MM.1S (cell line): ENCODE measurements around the gene HMX1.

Experiments
- DNase-seq: peaks from one replicate; pipeline ENCODE4 v3.0.0-alpha.2; 2015
- H2AFZ ChIP-seq: fragments of 300-600 bp; sonication (generic); 2 replicates; pipeline ENCODE4 v1.6.0; 2016; ENCODE audit warnings: antibody characterized with exemption, low read length
- H3F3A ChIP-seq: fragments of 300-600 bp; sonication (generic); 2 replicates; pipeline ENCODE4 v1.6.1; 2016; ENCODE audit warnings: mild to moderate bottlenecking, antibody characterized with exemption, low read length, moderate library complexity, mixed read lengths; ENCODE audit not compliant: insufficient read depth
- H3K27ac ChIP-seq: fragments of 300-600 bp; sonication (generic); 2 replicates; pipeline ENCODE4 v1.5.1; 2016; ENCODE audit warnings: mild to moderate bottlenecking, low read length
- H3K27me3 ChIP-seq: fragments of 300-600 bp; sonication (generic); replicated peaks from 2 replicates; pipeline ENCODE4 v1.6.0; 2016; ENCODE audit warnings: low read length; ENCODE audit not compliant: insufficient read depth
- H3K36me3 ChIP-seq: fragments of 300-600 bp; sonication (generic); replicated peaks from 2 replicates; pipeline ENCODE4 v1.6.1; 2016; ENCODE audit warnings: mild to moderate bottlenecking, low read length, mixed read lengths; ENCODE audit not compliant: insufficient read depth
- H3K4me1 ChIP-seq: fragments of 300-600 bp; sonication (generic); 2 replicates; pipeline ENCODE4 v1.6.1; 2016; ENCODE audit warnings: low read length, mixed read lengths
- H3K4me2 ChIP-seq: fragments of 300-600 bp; sonication (generic); 2 replicates; pipeline ENCODE4 v1.6.0; 2016; ENCODE audit warnings: low read depth, low read length
- H3K4me3 ChIP-seq: fragments of 300-600 bp; sonication (generic); 2 replicates; pipeline ENCODE4 v1.5.1; 2016; ENCODE audit warnings: low read length, mixed read lengths
- H3K79me2 ChIP-seq: fragments of 300-600 bp; sonication (generic); 2 replicates; pipeline ENCODE4 v1.6.1; 2016; ENCODE audit warnings: mixed run types, low read length, mixed read lengths
- H3K9ac ChIP-seq: fragments of 300-600 bp; sonication (generic); 2 replicates; pipeline ENCODE4 v1.6.1; 2016; ENCODE audit warnings: low read length, mixed read lengths
- H3K9me2 ChIP-seq: fragments of 300-600 bp; sonication (generic); replicated peaks from 2 replicates; pipeline ENCODE4 v1.6.1; 2016; ENCODE audit warnings: mild to moderate bottlenecking, low read length, mixed read lengths; ENCODE audit not compliant: insufficient read depth
- H3K9me3 ChIP-seq: fragments of 300-600 bp; sonication (generic); replicated peaks from 2 replicates; pipeline ENCODE4 v1.6.1; 2016; ENCODE audit warnings: mild to moderate bottlenecking, low read length, mixed read lengths; ENCODE audit not compliant: insufficient read depth
- H4K20me1 ChIP-seq: fragments of 300-600 bp; sonication (generic); 2 replicates; pipeline ENCODE4 v1.6.1; 2016; ENCODE audit warnings: mild to moderate bottlenecking, low read length, moderate library complexity, mixed read lengths; ENCODE audit not compliant: insufficient read depth
- CTCF ChIP-seq: fragments of 300-600 bp; sonication (generic); IDR thresholded peaks from 2 replicates; pipeline ENCODE4 v1.5.1; 2016; ENCODE audit warnings: antibody characterized with exemption, low read length, mixed read lengths
- EZH2 ChIP-seq: fragments of 300-600 bp; sonication (generic); optimal IDR thresholded peaks from 2 replicates; pipeline ENCODE3; 2017; ENCODE audit warnings: low read depth, mild to moderate bottlenecking, antibody characterized with exemption, low read length, mixed read lengths
- EZH2phosphoT487 ChIP-seq: fragments of 300-600 bp; sonication (generic); IDR thresholded peaks from 2 replicates; pipeline ENCODE4 v1.6.1; 2018; ENCODE audit warnings: antibody characterized with exemption, low read length

HMX1 gene

GRCh38 chr4:8879574-8879973 lies 7.9 kb upstream of the HMX1 start:
- Histone ChIP-seq H3K9ac (no peak overlapping the region), H3K36me3 (no peaks in the 10 kb centered on the region), H3K4me1 (no peaks in the 10 kb centered on the region), H3K9me2 (no peaks in the 10 kb centered on the region), H4K20me1 (no peaks in the 10 kb centered on the region), H3K27me3 (peaks cover 97% of the 10 kb centered on the region), H3K79me2 (no peaks in the 10 kb centered on the region), H3K4me2 (no peak overlapping the region), H3F3A (no peaks in the 10 kb centered on the region), H3K4me3 (no peak overlapping the region), H2AFZ (no peak overlapping the region), H3K9me3 (no peaks in the 10 kb centered on the region), H3K27ac (no peak overlapping the region)
- no peak for DNase-seq
- no peak for TF ChIP-seq EZH2
- TF ChIP-seq CTCF = no peak
- TF ChIP-seq EZH2phosphoT487 = no peak

- H3K79me2 ChIP-seq = no peaks in the 10 kb centered on the region
- H3K27me3 ChIP-seq = peaks cover 86% of the 10 kb centered on the region
- DNase-seq = no peak
- H3K9me2 ChIP-seq = no peaks in the 10 kb centered on the region
- TF ChIP-seq EZH2 = no peak
- no peak for TF ChIP-seq EZH2phosphoT487
- no peak for TF ChIP-seq CTCF
- H3K9me3 ChIP-seq = no peaks in the 10 kb centered on the region
- no peak overlapping the region for H3K4me3 ChIP-seq
- H2AFZ ChIP-seq = no peak overlapping the region
- no peak overlapping the region for H3K27ac ChIP-seq
- H4K20me1 ChIP-seq = no peaks in the 10 kb centered on the region
- no peaks in the 10 kb centered on the region for H3F3A ChIP-seq
- no peaks in the 10 kb centered on the region for H3K4me1 ChIP-seq
- no peaks in the 10 kb centered on the region for H3K36me3 ChIP-seq
- H3K9ac ChIP-seq = no peak overlapping the region
- no peak overlapping the region for H3K4me2 ChIP-seq
Observed at GRCh38 chr4:8878421-8878820, 6.8 kb upstream of the HMX1 start.

GRCh38 chr4:8877780-8878040 lies 6.1 kb upstream of the HMX1 start:
- TF ChIP-seq EZH2phosphoT487 (no peak), EZH2 (no peak), CTCF (no peak)
- Histone ChIP-seq H3K79me2 (no peaks in the 10 kb centered on the region), H3K4me3 (no peak overlapping the region), H3K9ac (no peak overlapping the region), H4K20me1 (no peaks in the 10 kb centered on the region), H3K9me3 (no peaks in the 10 kb centered on the region), H3K27ac (no peak overlapping the region), H3K9me2 (no peaks in the 10 kb centered on the region), H3K36me3 (no peaks in the 10 kb centered on the region), H3K4me1 (no peaks in the 10 kb centered on the region), H3K4me2 (peak overlapping the region; percentile 18; the same call in 1 of the 2 replicates), H3K27me3 (peaks cover 86% of the 10 kb centered on the region), H3F3A (no peaks in the 10 kb centered on the region), H2AFZ (no peak overlapping the region)
- no peak for DNase-seq
